HG03095 (cell line): ENCODE data around the gene DYSF.

ENCODE experiments used
- ATAC-seq: cut with Tn5 transposase; IDR thresholded peaks from one replicate; pipeline ENCODE4 v1.9.1; 2021; ENCODE audit warnings: moderate library complexity; ENCODE audit not compliant: unreplicated experiment

Gene DYSF

DNA sequence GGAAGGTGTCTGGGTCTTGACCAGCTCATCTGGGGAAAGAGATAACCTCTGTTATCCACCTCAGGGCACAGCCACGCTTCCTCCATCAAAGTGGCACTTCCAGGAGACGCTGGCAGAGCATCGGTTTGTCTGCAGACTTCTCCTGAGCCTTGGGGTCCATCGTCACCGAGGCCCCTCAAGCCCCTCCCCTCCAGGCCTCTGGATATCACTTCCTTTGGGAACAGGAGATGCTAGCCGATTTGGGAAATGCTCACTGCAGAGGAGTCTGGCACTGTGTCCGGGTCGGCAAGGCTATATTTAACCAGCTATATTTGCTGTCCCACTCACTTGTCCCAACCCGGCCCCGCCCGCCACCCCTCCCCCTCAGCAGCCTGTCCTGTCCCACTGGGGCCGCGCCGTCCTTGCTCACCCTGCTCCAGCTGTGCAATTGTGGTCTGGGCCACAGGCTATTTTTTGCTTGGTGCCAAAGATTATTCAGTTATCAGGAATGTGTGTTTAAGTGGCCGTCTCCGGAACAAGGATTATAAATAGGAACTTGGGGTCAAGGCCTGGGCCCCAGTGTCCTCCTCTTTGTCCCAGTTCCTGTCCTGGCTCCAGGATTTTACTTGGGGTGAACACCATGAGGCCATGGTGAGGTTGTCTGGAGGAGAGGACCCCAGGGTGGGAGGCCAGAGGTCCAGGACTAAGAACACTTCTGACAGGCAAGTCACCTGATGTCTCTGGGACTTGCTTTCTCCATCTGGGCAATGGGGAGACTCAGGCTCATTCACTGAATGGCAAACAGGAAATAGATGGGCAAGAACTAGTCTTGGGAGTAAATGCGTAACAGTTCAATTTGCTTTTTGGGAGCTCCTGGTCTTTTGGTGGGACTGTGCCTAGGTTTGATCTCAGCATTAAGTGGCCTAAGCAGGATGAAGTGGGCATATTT, 263.6 kb downstream of the DYSF start:
- no peak for ATAC-seq

DNA sequence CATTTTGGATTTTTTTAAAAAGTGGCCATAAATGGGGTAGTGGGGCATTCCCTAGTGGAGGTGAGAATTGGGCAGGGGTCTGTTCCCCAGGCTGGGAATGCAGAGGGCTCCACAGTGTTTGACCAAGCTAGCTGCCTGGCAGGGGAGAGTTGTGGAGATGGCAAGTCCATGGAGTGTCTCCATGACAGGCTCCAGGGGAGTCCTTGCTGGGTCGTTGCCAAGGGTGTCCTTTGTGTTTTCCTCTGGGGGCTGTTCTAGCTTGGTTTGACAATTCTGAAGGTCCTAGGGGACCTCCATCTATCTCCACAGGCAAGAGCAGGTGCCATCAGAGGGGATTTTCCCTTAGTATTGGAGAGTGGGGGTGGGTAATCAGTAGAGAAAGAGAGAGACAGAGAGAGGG, 265.3 kb downstream of the DYSF start:
- no peak for ATAC-seq

DNA sequence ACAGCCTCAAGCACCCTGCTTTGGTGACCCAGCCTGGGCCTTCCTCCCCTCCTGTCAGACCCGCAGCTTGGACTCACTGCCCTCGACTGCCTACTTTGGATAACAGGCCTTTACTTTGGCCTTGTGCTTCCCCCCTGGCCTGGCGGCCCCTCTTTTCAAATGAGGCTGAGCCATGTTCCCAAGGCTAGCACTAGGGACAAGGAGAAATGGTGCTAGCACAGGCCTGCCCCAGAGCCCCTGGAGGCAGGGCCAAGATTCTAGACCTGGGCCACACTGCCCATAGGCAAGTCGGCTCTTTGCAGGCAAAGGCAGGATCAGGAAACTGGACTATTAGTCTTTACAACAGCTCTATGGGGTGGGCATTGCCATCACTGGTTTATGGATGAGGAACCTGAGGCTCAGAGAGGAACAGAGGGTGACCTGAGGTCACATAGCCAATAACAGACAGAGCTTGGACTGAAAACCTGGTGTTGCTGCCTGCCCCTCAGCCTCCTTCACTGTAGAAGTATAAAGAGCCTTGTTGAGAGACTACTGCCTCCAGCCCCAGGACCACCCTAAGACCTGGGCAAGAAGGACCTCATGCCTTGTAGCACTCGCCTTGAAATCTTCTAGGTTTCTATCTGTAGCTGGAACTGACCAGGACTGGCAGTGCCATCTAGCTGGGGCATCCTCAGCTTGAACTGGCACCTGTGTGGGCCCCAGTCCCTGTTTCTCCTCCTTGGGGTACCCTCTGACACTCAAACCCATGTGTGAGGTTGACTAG, 266.3 kb downstream of the DYSF start:
- ATAC-seq, result no peak

DNA sequence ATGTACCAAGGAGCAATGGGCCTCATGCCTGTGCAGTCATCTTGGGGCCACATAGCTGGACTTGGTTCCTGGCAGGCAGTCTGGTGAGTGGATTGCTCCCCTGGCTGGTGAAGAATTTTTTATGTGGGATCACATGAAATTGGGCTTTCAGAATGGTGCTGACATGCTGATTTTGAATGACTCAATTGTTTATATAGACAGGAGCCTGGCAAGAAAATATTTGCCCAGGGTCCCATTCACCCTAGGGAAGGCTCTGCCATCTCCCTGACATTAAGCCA, 266.9 kb downstream of the DYSF start:
- no peak for ATAC-seq

DNA sequence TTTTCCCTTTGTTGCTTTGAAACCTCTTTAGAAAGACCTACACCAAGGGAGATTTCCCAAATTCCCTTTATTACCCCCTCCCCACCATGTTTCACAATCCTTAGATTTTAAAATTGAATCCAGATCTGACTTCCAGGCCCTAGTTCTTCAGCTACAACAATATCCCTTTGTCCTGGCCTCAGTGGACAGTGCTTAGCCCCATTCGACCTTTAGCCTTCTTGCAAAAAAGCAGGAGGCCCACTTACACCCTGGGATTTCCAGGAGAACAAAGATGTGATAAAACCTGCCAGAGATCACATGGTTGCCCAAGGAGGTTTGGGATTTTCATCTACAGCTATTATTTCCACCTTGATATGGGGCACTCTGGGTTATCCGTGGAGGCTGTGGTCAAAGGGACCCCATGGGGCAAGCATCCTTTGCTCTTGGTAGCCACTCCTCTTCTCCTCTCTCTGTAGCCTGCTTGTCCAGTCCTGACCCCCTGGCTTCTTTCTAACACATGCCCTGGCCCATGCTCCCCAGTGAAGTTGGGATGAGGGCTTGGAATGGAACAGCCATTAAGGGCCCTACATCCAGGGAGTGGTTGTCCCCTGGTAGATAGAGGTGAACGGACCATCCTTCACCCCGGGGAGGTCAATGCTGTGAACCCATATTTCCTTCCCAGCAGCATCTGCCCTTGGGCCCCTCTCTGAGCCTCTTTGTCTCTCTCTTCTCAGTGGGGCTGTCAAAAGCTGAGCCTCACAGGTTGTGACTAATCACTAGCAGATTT, 267.4 kb downstream of the DYSF start:
- no peak for ATAC-seq

DNA sequence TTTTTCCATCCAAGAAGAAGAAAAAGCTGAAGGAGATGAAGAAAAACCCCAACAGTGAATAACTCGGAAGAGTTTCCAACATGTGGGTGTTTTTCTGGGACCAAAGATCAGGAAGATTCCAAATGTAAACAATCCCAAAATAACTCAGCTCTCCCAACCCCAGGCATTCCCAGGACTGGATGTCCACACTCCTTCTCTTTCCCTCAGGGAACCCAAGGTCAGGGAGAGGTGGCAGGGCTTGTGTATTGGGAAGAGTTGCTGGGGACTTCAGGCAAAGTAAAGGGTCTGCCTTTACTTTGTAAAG, 268.0 kb downstream of the DYSF start:
- no peak for ATAC-seq

DNA sequence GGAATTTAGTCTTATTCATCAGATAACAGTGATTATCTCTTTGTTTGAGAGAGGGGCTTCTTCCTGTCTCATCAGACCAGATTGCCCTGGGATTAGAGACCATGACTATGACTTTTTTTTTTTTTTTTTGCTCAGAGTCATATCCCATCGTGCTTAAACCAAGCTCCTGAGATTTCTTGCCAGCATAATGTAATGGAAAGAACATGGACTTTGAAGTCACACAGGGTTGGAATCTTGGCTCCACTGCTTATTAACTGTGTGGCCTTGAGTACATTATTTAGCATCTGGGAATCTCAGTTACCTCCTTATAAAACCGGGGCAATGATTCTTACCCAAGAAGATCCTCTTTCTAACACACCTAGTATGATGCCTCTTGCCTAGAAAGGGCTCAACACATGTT, 268.3 kb downstream of the DYSF start:
- ATAC-seq, result no peak

DNA sequence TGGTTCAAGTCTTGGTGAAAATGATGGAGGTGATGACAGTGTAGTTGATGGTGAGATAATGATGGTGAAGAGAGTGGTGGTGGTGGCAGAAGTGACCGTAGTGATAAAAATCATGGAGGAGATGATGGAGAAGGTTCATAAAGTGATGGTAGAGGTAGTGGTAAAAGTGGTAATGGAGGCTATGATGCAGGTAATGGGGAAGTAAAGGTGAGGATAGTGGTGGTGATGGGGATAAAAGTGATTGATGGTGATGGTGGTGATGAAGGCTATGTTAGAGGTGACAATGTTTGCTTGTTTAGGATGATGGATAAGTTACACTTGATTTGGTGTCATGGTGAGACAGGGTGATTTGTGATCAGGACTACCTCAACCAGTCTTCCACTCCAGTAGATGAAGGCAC, 268.9 kb downstream of the DYSF start:
- no peak for ATAC-seq

DNA sequence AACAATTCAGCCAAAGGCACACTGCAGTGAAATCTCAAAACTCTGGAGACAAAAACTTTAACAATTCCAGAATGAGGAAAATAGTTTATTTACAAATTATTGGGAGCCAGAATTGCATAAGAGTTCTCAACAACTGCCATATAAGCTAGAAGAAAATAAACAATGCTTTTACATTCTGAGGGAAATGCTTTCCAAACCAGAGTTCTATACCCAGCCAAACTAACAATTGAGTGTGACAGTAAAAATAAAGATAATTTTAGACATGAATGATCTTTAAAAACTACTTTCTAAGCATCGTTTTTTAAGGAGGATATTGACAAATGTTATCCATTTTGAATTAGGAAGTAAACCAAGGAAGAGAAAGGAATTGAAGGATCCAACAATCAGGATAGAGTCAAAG, 271.4 kb downstream of the DYSF start:
- ATAC-seq, result no peak

DNA sequence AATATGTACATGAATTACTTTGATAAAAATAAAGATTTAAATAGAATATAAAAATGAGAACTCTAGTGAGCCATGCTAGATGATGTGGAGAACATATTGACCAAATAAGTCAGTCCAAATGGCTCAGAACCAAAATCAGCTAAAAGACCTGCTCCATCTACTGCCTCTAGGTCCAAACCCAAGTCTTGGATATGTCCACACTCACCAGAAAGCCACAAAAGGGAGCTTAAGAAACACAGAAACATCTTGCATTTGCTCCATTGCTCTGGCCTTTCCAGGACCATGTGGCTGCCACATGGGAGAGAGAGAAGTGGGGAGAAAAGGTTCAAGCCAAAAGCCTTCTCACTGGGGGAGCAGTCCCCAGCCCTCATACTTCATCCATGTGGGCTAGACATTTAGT, 272.5 kb downstream of the DYSF start:
- ATAC-seq, result no peak

DNA sequence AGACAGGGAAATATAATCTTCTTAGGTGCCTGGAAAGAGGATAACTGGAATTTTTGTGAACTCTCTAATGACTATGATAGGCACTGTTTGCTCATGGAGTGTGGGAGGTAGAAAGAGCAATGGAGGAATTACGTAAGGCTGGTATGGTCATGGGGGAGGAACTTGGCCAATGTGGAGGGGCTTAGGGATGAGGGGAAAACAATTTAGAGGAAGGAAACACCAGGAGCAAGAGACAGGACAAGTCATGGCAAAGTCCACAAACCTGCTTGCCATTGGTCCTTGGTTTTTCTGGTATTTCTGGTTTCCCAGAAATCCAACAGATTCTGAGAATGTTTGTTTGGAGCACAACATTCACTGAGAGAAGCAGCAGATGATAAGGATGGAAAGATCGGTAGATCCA, 274.2 kb downstream of the DYSF start:
- ATAC-seq, result no peak

DNA sequence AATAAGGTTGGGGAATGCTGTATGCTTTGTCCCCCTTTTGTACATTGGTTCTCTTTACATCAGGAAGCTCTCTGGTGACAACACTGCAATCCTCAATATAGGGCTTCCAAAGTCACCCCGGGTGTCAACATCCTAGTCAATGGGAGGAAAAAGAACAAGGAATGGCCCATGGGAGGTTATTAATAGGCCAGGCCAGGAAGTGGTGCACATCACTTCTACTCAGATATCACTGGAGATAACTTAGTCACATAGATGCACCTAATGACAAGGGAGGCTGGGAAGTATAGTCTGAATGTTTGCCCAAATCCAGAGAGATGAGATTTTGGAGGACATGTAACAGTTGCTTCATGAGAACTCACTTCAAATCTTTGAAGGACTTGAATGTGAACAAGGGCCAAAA, 274.7 kb downstream of the DYSF start:
- ATAC-seq, result no peak

DNA sequence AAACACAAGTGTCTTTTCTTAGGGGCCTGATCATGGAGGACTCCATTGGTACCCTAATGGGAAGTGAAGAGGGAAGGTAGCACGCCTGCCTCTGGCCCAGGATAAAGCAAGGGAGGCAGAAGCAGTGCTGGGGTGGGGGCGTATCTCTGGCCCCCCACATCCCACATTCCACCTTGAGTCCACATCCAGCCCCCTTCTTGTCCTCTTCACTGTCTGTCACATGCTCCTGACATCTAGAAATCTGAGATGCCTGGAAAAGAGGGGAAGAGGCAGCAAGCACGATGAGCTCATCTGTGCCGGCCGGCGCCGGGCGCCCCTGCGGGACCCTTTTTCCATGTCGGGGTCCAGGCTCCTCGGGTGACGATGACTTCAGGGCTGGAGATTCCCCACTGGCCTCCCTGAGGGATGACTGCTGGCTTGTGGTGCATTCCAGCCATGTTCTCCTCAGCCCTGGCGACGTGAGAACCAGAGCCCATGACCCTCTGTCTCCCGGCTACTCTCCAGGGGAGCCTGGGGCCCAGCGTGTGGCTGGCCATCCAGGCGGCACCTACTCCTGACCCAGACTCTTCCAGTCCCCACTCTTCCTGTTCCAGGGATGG, 277.5 kb downstream of the DYSF start:
- no peak for ATAC-seq

DNA sequence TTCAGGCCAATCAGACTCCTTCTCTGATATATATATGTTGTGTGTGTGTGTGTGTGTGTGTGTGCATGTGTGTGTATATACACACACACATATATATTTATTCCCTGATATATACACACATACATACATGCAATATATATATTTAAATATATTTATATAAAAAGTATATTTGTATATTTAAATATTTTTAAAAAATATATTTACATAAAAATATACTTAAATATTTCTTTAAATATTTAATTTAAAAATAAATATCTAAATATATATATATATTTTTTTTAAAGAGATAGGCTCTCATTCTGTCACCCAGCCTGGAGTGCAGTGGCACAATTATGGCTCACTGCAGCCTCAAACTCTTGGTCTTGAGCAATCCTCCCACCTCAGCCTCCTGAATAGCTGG, 281.3 kb downstream of the DYSF start:
- no peak for ATAC-seq

DNA sequence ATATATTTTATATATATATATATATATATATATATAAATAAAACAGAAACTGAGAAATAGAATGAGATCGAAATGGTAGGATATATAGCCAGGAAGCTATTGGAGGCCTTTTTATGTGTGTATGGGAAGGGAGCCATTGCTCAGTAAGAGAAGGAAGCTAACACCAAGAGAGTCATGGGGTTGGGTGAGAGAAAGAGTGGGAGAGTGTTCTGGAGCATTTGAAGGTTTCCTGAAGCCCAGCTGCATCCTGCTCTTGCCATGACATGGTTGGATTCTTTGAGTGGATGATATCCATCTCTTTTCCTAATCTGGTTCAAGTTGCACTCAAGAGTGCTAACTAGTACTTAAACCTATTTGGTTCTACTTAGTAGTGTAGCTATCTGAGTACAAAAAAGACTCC, 282.3 kb downstream of the DYSF start:
- ATAC-seq, result no peak
